Vagina (tissue), 2 donors: ENCODE measurements around the gene ADAM23. TPM values are rescaled to one million over a fixed set of nuclear protein-coding genes. Genes with fewer than 3 reads are reported as not detected.

ENCODE experiments used
- DNase-seq, 2 donors: peaks; one replicate each; pipeline ENCODE4 v3.0.0-alpha.2; 2017; ENCODE audit errors: extremely low spot score in 2 of 2
- H3K27ac ChIP-seq: fragments of 200-600 bp; sonication (generic); one replicate; pipeline ENCODE4 v1.5.1; 2019
- H3K27me3 ChIP-seq: fragments of 200-600 bp; sonication (generic); one replicate; pipeline ENCODE4 v1.5.1; 2019
- H3K36me3 ChIP-seq, 2 donors: fragments of 200-600 bp; sonication (generic); one replicate each; pipeline ENCODE4 v1.5.1; 2017 to 2019
- H3K4me1 ChIP-seq: fragments of 200-600 bp; sonication (generic); one replicate; pipeline ENCODE4 v1.5.1; 2019
- H3K4me3 ChIP-seq, 2 donors: fragments of 200-600 bp; sonication (generic); 1 replicate in 1 of 2; 2 replicates in 1 of 2; pipeline ENCODE4 v1.5.1; 2016 to 2019
- H3K9me3 ChIP-seq: fragments of 200-600 bp; sonication (generic); one replicate; pipeline ENCODE4 v1.5.1; 2019
- CTCF ChIP-seq, 3 experiments: fragments of 450-650 bp in 2 of 3; fragments of 200-600 bp in 1 of 3; sonication (generic) in 1 of 3; IDR thresholded peaks; one replicate each; pipeline ENCODE4 v1.5.1; 2017 to 2019; ENCODE audit warnings: antibody characterized with exemption in 3 of 3, mild to moderate bottlenecking in 2 of 3, moderate library complexity in 2 of 3
- POLR2A ChIP-seq, 2 donors: fragments of 450-650 bp; IDR thresholded peaks; one replicate each; pipeline ENCODE4 v1.6.1; 2017; ENCODE audit warnings: antibody characterized with exemption in 2 of 2, mild to moderate bottlenecking in 2 of 2, moderate library complexity in 2 of 2
- POLR2AphosphoS5 ChIP-seq, 2 donors: sonication (generic); formaldehyde crosslinking; IDR thresholded peaks; one replicate each; pipeline ENCODE4 v1.9.0; 2017; ENCODE audit warnings: antibody characterized with exemption in 2 of 2, mild to moderate bottlenecking in 2 of 2, low read depth in 1 of 2; ENCODE audit not compliant: insufficient read depth in 1 of 2
- intact Hi-C: fragments of 100-400 bp; cut with DNase I; formaldehyde crosslinking; loops from one replicate; pipeline ENCODE4 v1.15.1; 2023
- total RNA-seq: library from RNA; depleted of rRNA; stranded (reverse); fragments of >200 nt; gene quantifications from one replicate; pipeline ENCODE4 v1.2.3, GENCODE V29; 2016

Gene ADAM23
- total RNA-seq, 1 donor from 2014 or later, result 5.2 TPM

DNA sequence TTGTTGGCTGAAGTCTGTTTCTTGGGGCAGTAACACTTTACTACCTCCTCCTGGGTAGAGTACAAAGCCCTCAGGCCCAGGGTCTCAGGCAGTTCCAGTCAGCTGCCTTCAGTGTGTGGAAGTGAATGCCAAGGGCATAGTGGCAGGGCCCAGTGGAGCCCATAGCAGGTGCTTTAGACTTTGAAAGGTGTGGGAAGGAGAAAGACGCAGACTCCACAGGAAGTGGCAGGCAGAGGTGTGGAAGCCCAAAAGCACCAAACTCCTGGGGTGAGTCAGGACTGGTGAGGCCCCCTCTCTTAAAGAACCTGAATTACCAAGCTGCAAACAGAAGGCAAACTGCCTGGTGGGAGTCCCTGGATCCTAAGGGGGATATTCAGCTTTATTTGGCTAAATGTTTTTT is 45.3 kb downstream of the ADAM23 start:
- H3K4me3 ChIP-seq, result no peak overlapping the region
- no peak for DNase-seq
- no peaks in the 10 kb centered on the region for H3K27me3 ChIP-seq
- H3K9me3 ChIP-seq, result no peaks in the 10 kb centered on the region
- H3K4me1 ChIP-seq, result no peaks in the 10 kb centered on the region
- no peak overlapping the region for H3K27ac ChIP-seq
- intact Hi-C loops, result no loop called here
- H3K36me3 ChIP-seq, result no peaks in the 10 kb centered on the region
- TF ChIP-seq CTCF (IDR thresholded peaks at IDR 0.05), result no peak
- TF ChIP-seq POLR2AphosphoS5 (IDR thresholded peaks at IDR 0.05; ENCODE audit: insufficient read depth in 1 of 2, low read depth in 1 of 2), result no peak
- TF ChIP-seq POLR2A (IDR thresholded peaks at IDR 0.05), result no peak

GRCh38 chr2:206494061-206494460 is 50.7 kb downstream of the ADAM23 start:
- H3K9me3 ChIP-seq, result no peaks in the 10 kb centered on the region

DNA sequence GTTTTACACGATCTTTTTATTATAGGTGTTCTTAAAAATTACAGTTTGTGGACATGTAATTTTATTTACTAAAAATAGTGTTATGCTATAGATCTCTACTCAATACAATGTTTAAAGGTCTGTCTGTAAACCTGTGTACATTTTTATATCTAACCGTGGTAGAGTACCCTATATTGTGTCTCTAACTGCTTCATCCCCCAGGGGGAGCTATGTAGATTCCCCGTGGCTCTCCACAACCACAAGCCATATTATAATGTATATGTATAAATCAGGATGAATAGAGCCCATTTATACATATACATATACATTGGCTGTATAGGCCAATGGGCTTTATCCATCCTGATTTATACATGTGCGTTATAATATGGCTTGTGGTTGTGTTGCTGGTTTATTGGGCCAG is 59.4 kb downstream of the ADAM23 start:
- no peaks in the 10 kb centered on the region for H3K27me3 ChIP-seq
- H3K4me3 ChIP-seq, result no peak overlapping the region
- DNase-seq, result no peak
- intact Hi-C loops, result no loop called here
- no peaks in the 10 kb centered on the region for H3K9me3 ChIP-seq
- H3K27ac ChIP-seq, result no peak overlapping the region
- TF ChIP-seq CTCF (IDR thresholded peaks at IDR 0.05), result no peak
- TF ChIP-seq POLR2A (IDR thresholded peaks at IDR 0.05), result no peak
- no peak for TF ChIP-seq POLR2AphosphoS5 (IDR thresholded peaks at IDR 0.05; ENCODE audit: insufficient read depth in 1 of 2, low read depth in 1 of 2)
- H3K4me1 ChIP-seq, result no peaks in the 10 kb centered on the region
- no peaks in the 10 kb centered on the region for H3K36me3 ChIP-seq

More at GRCh38 chr2:206494061-206494460, 50.7 kb downstream of the ADAM23 start:
- Histone ChIP-seq H3K4me3 (no peak overlapping the region), H3K27ac (no peak overlapping the region), H3K36me3 (no peaks in the 10 kb centered on the region), H3K27me3 (no peaks in the 10 kb centered on the region), H3K4me1 (no peaks in the 10 kb centered on the region)
- intact Hi-C loops, result loop anchor here (5.0 kb wide), 1 partner anchor 202 kb away; no protein-coding TSS in a partner anchor
- TF ChIP-seq CTCF (IDR thresholded peaks at IDR 0.05) (no peak), POLR2A (IDR thresholded peaks at IDR 0.05) (no peak), POLR2AphosphoS5 (IDR thresholded peaks at IDR 0.05; ENCODE audit: insufficient read depth in 1 of 2, low read depth in 1 of 2) (no peak)
- DNase-seq, result no peak

DNA sequence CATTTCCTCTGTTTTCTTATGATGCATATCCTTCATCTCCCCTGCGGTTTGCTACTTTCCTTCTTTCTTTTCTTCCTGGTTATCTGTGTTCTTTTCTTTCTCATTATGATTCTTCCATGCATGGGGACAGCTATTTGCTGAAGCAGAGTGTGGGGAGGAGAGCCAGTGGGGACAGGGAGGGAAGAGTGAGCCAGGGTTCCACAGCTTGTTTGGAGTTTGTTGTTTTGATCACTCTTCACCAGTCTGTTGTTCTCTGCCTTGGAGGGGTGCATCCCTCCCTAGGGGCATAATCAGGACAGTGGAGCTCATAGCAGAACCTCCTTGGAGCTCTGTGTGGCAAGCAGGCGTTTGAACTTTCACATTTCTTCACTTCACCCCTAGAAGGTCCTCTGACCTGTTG is 68.0 kb downstream of the ADAM23 start:
- no peaks in the 10 kb centered on the region for H3K27me3 ChIP-seq
- TF ChIP-seq CTCF (IDR thresholded peaks at IDR 0.05) (no peak), POLR2A (IDR thresholded peaks at IDR 0.05) (no peak), POLR2AphosphoS5 (IDR thresholded peaks at IDR 0.05; ENCODE audit: insufficient read depth in 1 of 2, low read depth in 1 of 2) (no peak)
- H3K27ac ChIP-seq, result no peak overlapping the region
- no peak for DNase-seq
- no peaks in the 10 kb centered on the region for H3K9me3 ChIP-seq
- no peaks in the 10 kb centered on the region for H3K36me3 ChIP-seq
- no peak overlapping the region for H3K4me3 ChIP-seq
- intact Hi-C loops, result no loop called here
- no peaks in the 10 kb centered on the region for H3K4me1 ChIP-seq

GRCh38 chr2:206512999-206513398 is 69.7 kb downstream of the ADAM23 start:
- no peak overlapping the region for H3K4me3 ChIP-seq
- intact Hi-C loops, result no loop called here
- no peak overlapping the region for H3K27ac ChIP-seq
- H3K27me3 ChIP-seq, result no peaks in the 10 kb centered on the region
- no peak for DNase-seq
- H3K36me3 ChIP-seq, result no peaks in the 10 kb centered on the region
- no peaks in the 10 kb centered on the region for H3K9me3 ChIP-seq
- no peak for TF ChIP-seq CTCF (IDR thresholded peaks at IDR 0.05)
- TF ChIP-seq POLR2A (IDR thresholded peaks at IDR 0.05), result no peak
- TF ChIP-seq POLR2AphosphoS5 (IDR thresholded peaks at IDR 0.05; ENCODE audit: insufficient read depth in 1 of 2, low read depth in 1 of 2), result no peak
- H3K4me1 ChIP-seq, result no peaks in the 10 kb centered on the region
